GM19240 (cell line): ENCODE results near the gene GRID1.

Source experiments
- DNase-seq: peaks from one replicate; pipeline ENCODE4 v3.0.0; 2011; ENCODE audit warnings: low spot score; ENCODE audit not compliant: insufficient read length

The GRID1 gene

DNA sequence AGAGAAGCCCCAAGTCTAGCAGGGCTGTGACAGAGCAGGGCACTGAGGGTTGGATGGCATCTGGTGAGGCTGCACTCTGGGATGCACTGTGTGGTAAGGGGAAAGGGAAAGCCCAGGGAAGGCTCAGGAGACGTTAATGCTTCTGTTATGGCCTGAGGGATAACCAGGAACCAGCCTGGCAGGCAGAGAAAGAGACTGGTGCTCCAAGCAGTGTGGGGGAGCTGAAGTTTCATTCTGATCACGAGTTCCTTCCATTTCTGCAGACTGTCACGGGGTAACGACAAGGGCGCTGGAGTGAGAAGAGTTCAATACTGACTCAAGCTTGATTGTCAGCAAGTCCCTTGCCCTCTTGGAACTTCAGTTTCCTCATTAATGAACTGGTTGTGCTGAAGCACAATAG, 730.9 kb downstream of the GRID1 start:
- no peak for DNase-seq

DNA sequence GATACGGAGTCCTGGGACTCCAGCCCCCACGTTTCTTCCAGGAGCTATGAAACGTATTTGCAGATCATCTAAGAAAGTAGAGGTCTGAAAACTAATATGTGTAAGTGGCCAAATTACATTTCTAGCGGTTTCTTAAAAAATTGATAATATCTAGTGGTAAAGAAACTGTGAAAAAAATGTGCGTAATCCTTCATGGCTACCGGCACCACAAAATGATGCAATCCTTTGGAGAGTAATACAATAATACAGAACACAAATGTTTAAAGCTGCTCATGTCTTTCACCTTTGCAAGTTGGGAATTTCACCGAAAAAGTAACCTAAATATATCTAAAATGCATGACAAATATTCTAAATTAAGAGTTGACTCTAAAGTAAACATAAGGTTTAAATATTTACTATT, 742.1 kb downstream of the GRID1 start:
- no peak for DNase-seq

GRCh38 chr10:85623758-85624157, 742.8 kb downstream of the GRID1 start:
- DNase-seq = no peak

- DNase-seq = no peak
Observed at GRCh38 chr10:85623342-85623741, 743.3 kb downstream of the GRID1 start.

DNA sequence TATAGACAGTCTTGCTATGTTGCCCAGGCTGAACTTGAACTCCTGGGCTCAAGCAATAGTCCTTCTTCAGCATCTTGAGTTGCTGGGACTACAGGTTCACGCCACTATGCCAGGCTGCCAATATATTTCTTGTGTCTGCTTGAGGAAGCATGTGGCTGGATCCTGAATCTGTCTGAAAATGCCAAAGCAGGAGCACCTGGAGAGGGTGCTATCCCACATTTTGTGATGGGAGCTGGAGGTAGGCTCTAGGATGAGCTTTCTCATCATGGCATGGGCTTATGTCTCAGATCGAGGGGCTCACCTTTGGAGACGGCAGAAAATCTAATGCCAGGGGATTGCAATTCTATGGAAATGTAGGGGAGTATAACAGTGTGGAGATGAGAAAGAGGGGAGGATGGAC, 744.2 kb downstream of the GRID1 start:
- no peak for DNase-seq

- DNase-seq = no peak
Observed at GRCh38 chr10:85621562-85621961, 745.0 kb downstream of the GRID1 start.

- DNase-seq = no peak
Observed at GRCh38 chr10:85620807-85621206, 745.8 kb downstream of the GRID1 start.

- DNase-seq = no peak
Observed at GRCh38 chr10:85619832-85620231, 746.8 kb downstream of the GRID1 start.

- no peak for DNase-seq
Observed at GRCh38 chr10:85618841-85619240, 747.8 kb downstream of the GRID1 start.

- DNase-seq = no peak
Observed at GRCh38 chr10:85617751-85618546, 748.6 kb downstream of the GRID1 start.

GRCh38 chr10:85615556-85615955, 751.0 kb downstream of the GRID1 start:
- no peak for DNase-seq

- DNase-seq = no peak
Observed at GRCh38 chr10:85614981-85615380, 751.6 kb downstream of the GRID1 start.

DNA sequence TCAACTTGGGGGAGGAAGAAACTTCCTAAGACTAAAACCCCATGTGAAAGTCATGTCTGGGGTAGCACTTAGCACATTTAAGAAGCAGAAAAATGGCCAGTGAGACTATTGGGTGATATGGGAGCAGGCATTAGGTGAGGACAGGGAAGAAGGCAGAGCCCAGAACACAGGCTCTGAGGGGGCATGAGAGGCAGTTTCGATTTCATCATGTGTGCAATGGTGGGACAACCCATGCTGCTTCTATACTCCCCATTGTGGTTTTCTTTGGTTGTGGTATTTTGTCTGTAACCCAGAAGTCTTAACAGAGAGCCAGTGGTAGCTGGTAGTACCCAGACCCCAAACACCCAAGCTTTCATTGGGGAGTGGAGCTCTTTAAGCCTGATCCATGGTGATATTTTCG, 752.0 kb downstream of the GRID1 start:
- DNase-seq = no peak

DNA sequence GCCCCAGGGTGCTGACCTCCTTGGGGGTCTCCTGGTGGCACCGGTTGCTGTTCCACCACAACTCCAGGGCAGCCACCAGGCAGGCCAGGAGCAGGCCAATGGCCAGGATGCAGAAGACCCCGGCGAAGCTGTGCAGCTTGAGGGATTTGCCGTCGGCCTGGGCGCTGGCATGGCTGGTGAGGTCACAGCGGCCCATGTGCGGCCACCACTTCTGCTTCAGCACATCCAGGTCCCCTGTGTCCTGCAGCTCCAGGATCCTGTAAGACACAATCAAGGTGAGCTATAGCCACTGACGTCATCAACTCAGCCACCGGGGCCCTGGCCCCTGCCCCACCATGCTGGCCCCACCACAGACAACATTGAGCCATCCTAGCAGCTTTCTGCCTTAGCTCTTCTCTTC, 753.2 kb downstream of the GRID1 start:
- no peak for DNase-seq

DNA sequence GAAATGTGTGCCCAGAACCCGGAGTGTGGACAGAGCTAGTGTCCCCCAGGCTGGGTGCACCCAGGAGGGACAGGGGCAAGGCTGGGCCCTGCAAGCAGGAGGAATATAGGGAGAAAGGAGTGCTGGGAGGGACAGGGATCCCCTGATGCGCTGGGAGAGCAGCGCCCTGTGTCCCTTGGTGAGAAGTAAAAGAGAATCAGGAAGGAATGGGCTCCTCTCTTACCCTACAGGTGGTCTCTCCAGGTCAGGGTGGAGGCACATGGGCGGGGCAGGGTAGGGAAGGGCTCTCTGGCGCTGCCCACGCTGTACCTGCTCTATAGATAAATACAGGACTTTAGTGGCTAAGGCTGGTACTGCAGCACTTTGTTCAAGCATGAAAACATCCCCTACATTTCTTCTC, 753.8 kb downstream of the GRID1 start:
- no peak for DNase-seq

GRCh38 chr10:85612378-85612775, 754.2 kb downstream of the GRID1 start:
- DNase-seq = peak; percentile 8

DNA sequence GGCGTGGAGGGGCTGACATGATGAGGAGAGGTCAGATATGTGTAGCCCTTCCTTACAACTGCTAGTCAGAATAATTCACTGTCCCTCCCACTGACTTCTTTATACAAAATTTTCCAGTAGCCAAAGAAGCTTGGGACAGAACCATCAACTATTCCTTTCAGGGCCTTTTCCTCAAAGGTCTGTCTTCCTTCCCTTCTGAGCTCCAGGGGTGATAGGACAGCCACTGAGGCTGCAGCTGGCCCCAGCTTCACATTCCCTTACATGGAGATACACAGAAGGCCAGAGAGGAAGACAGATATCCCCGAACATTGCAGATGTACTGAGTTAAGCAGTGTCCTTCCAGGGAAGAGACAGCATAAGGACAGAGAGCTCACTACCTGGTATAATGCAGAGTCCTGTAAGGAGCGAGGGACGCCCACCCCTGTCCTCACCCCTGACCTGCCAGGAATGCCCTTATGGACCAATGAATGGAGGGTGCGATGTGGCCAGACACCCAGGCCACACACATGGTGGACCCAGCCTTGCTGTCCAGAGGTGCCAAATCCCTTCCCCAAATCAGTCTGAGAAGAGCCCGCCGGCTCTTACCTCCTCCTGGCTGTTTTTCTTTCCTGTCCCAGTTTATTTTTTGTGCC, 754.7 kb downstream of the GRID1 start:
- DNase-seq = no peak

DNA sequence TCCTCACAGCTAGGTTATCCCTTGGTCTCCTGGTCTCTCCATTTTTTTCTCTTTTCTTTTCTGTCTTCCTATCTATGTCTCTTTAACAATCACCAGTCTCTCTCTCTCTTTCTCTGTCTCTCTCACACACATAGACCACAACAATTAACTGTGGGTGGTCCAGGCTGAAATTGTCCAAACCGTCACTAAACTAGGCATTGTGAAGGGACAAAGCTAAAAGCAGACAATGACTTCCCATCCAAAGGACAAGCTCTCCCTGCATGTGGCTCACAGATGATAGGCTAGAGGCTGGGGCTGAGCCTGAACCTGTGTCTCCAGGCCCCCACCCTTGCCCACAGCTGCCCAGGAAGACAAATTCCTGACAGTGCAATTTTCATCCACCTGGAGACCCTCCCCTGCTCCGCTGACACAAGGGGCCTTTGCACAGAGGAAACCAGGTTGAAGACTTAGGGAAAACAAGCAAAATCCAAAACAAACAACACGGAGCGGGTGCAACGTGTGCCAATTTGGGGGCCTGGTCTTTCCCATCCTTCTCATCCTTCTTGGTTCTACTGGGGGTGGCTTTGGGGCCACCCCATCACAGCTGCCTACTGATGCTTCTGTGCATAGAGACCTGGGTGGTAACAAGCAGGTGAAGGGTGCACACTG, 755.4 kb downstream of the GRID1 start:
- DNase-seq = no peak

DNA sequence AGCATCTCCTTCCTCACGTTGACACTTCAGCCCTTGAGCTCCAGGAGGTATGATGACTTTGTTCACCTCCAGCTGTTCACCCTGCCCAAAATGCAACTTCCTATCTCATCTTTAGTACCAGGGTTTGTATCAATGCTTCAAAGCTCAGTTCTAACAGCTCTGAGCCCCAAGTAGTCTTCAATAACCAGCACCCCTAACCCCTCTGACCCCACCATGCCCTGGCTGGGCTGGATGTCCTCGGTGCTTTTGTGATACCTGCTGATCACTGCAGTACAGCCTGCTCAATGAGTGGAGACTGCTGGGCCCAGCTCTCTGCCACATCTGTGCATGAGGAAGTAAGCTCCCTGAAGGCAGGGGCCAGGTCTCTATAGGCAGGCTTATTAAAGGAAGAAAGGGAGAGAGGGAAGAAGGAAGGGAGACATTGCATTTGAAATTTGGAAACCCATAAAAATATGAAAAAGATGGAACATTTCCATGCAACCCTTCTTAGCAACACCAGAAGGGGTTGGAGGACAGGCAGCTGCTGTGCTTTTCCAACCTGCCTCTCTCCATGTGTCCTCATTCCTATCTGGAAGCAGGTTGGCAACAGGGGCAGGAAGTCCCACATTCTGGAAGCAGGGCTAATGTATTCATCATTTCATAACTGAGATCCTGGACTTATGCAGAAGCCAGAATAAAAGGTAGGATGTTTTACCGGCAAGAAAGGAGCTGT, 756.1 kb downstream of the GRID1 start:
- no peak for DNase-seq

DNA sequence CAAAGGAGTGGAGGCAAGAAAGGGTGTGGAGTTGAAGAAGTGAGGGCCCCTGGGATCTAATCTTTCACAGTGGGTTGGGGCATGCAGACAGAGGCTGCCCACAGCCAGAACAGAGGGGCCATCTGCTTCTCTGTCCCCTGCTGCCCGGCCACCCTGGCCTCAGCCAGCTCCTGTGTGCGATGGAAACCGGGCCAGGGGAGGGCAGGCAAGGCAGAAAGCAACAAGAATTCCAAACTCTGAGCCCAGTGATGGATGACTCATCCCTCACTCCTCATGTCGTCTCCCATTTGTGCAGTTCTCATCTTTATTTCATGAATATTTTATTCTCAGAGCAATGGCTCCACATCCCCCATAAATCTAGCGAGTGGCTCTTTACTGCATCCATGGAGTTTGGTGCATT, 757.1 kb downstream of the GRID1 start:
- no peak for DNase-seq

DNA sequence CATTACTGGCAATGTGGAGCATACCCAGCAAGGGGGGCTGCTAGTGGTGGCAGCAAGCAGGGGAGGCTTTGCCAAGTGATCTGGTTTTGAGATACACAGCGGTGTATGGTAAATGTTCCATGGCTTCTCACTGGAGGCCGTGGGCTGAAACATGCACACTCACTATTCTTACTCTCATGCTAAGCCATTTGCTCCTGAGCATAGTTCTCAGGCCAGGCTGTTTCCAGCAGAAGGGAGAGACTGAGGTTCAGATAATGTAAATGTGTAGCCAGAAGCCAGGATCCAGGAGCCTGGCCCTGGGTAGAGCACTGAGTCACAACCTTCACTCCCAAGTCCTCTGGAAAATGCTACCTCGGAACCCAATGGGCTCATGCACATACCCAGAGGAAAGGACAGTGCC, 757.9 kb downstream of the GRID1 start:
- no peak for DNase-seq
